ENCODE results near the gene CTSG. TPM values are rescaled to one million over a fixed set of nuclear protein-coding genes. Genes with fewer than 3 reads are reported as not detected.

Gene CTSG
- total and polyA plus RNA-seq, 2 of the 4 experiments (the other 2 are of a cell fraction), result not detected

- Histone ChIP-seq H2BK15ac (ENCODE audit: low read depth, low read length) (no peak overlapping the region), H3K4me1 (ENCODE audit: control insufficient read depth, insufficient read depth, low read length) (no peaks in the 10 kb centered on the region), H2BK5ac (ENCODE audit: low read depth, low read length, poor library complexity, severe bottlenecking) (no peak overlapping the region), H3K36me3 (ENCODE audit: control insufficient read depth, insufficient read depth, low read length) (no peaks in the 10 kb centered on the region), H3K9me3 (ENCODE audit: control insufficient read depth, insufficient read depth, low read length) (no peaks in the 10 kb centered on the region), H3K4me2 (ENCODE audit: low read depth, low read length) (no peak overlapping the region), H3K79me1 (ENCODE audit: low read depth in 1 of 2, low read length in 2 of 2) (no peaks in the 10 kb centered on the region), H3K9ac (ENCODE audit: low read depth, low read length) (no peak overlapping the region), H2AFZ (replicated peaks; ENCODE audit: low read length, poor library complexity) (no peak overlapping the region), H3K56ac (ENCODE audit: extremely low read depth, insufficient read depth, low read length) (no peak overlapping the region), H3K23ac (ENCODE audit: low read depth, low read length) (no peak overlapping the region), H3K27ac (ENCODE audit: insufficient read depth, low read length) (no peak overlapping the region), H4K20me1 (ENCODE audit: insufficient read depth, low read length) (no peaks in the 10 kb centered on the region), H4K8ac (ENCODE audit: low read depth in 2 of 2, low read length in 2 of 2) (no peak overlapping the region), H3K9me1 (ENCODE audit: insufficient read depth, low read length) (no peaks in the 10 kb centered on the region), H3K4ac (ENCODE audit: low read depth, low read length) (no peak overlapping the region), H3K4me3 (ENCODE audit: insufficient read depth, low read depth, low read length) (no peak overlapping the region), H3K27me3 (ENCODE audit: control insufficient read depth, insufficient read depth, low read length) (no peaks in the 10 kb centered on the region), H2BK20ac (ENCODE audit: low read depth, low read length) (no peak overlapping the region), H3K14ac (replicated peaks; ENCODE audit: low read depth, low read length) (no peak overlapping the region), H4K91ac (ENCODE audit: insufficient read depth, low read depth, low read length) (no peak overlapping the region), H2BK120ac (ENCODE audit: low read depth, low read length) (no peak overlapping the region), H3K18ac (ENCODE audit: low read depth, low read length) (no peak overlapping the region), H4K5ac (ENCODE audit: low read depth, low read length) (no peak overlapping the region), H2AK9ac (replicated peaks; ENCODE audit: low read depth, low read length, poor library complexity) (no peak overlapping the region), H2AK5ac (ENCODE audit: low read depth, low read length) (no peak overlapping the region)
- dilution Hi-C loops (cut with HindIII; ENCODE audit: low sequenced_read_pairs, unreplicated experiment) (no loop called here), in situ Hi-C loops (cut with MboI; ENCODE audit: low sequenced_read_pairs) (no loop called here), intact Hi-C loops (cut with micrococcal nuclease) (no loop called here)
- ChIA-PET CTCF (no interaction called here), POLR2A (ENCODE audit: unreplicated experiment) (no interaction called here)
- TF ChIP-seq MAZ (IDR thresholded peaks at IDR 0.05; ENCODE audit: borderline replicate concordance, low read depth, low read length) (no peak), ELK1 (IDR thresholded peaks at IDR 0.05; ENCODE audit: borderline replicate concordance, low read depth, low read length) (no peak), CEBPB (IDR thresholded peaks at IDR 0.05; ENCODE audit: low read depth, low read length) (no peak), RCOR1 (IDR thresholded peaks at IDR 0.05; ENCODE audit: insufficient replicate concordance, low read length) (no peak), RFX5 (IDR thresholded peaks at IDR 0.05; ENCODE audit: low read depth, low read length) (no peak), FOS (IDR thresholded peaks at IDR 0.05; ENCODE audit: low read depth, low read length) (no peak), MAFK (IDR thresholded peaks at IDR 0.05; ENCODE audit: low read depth, low read length) (no peak), CTCF (conservative IDR thresholded peaks at IDR 0.05; ENCODE audit: low read depth, low read length) (no peak), MXI1 (IDR thresholded peaks at IDR 0.05; ENCODE audit: borderline replicate concordance, low read depth, low read length) (no peak), RAD21 (IDR thresholded peaks at IDR 0.05; ENCODE audit: low read length) (no peak), SMC3 (IDR thresholded peaks at IDR 0.05; ENCODE audit: low read depth, low read length) (no peak), BHLHE40 (IDR thresholded peaks at IDR 0.05; ENCODE audit: low read depth, low read length) (no peak), POLR2A (IDR thresholded peaks at IDR 0.05; ENCODE audit: low read depth, low read length) (no peak), USF2 (IDR thresholded peaks at IDR 0.05; ENCODE audit: low read depth, low read length) (no peak), CHD1 (IDR thresholded peaks at IDR 0.05; ENCODE audit: low read depth, low read length) (no peak)
- DNase-seq (no peak), ATAC-seq (ENCODE audit: low read depth) (no peak)
- BruUV-seq (replicated peaks), result no TSS peak
Measured at GRCh38 chr14:24597403-24597802, 21.4 kb upstream of the CTSG start.

Data from IMR-90 (cell line).